ENCODE data around the gene PCP2.

DNA sequence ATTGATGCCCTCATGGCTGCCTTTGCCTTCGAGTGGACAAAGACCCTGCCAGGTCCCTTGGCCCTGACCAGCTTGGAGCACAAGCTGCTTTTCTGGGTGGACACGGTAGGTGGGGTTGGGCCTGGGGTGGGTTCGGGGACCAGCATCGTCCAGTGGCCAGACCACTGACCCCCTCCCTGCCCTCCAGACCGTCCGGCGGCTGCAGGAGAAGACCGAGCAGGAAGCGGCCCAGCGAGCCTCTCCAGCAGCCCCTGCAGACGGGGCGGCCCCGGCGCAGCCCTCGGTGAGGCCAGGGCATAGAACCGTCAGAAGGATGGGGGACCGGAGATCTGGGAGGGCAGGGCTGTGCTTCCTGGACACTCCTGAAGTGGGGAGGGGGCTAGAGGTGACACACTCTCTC lies 27.2 kb downstream of the PCP2 start:
- TF ChIP-seq, protein P1, sequence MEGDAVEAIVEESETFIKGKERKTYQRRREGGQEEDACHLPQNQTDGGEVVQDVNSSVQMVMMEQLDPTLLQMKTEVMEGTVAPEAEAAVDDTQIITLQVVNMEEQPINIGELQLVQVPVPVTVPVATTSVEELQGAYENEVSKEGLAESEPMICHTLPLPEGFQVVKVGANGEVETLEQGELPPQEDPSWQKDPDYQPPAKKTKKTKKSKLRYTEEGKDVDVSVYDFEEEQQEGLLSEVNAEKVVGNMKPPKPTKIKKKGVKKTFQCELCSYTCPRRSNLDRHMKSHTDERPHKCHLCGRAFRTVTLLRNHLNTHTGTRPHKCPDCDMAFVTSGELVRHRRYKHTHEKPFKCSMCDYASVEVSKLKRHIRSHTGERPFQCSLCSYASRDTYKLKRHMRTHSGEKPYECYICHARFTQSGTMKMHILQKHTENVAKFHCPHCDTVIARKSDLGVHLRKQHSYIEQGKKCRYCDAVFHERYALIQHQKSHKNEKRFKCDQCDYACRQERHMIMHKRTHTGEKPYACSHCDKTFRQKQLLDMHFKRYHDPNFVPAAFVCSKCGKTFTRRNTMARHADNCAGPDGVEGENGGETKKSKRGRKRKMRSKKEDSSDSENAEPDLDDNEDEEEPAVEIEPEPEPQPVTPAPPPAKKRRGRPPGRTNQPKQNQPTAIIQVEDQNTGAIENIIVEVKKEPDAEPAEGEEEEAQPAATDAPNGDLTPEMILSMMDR (IDR thresholded peaks at IDR 0.05) = no peak
- TF ChIP-seq POLR2A (IDR thresholded peaks at IDR 0.05) (no peak), POLR2AphosphoS5 (IDR thresholded peaks at IDR 0.05; ENCODE audit: insufficient read depth in 1 of 2, low read depth in 1 of 2) (no peak)

Data from vagina (tissue), 2 donors.